Embryonic facial prominence (tissue), 1 donor: ENCODE data around the gene CNN3.
"Not testable (repeated sequence)": the region's sequence is repeated elsewhere in the genome, so short reads cannot be mapped to it uniquely, and the experiment has no call there.

Source experiments
- DNase-seq: peaks from one replicate; pipeline ENCODE4 v3.0.0-alpha.2; 2016; ENCODE audit errors: extremely low spot score

CNN3 gene

GRCh38 chr1:94949681-94950661, 23.1 kb upstream of the CNN3 start:
- DNase-seq: no peak

DNA sequence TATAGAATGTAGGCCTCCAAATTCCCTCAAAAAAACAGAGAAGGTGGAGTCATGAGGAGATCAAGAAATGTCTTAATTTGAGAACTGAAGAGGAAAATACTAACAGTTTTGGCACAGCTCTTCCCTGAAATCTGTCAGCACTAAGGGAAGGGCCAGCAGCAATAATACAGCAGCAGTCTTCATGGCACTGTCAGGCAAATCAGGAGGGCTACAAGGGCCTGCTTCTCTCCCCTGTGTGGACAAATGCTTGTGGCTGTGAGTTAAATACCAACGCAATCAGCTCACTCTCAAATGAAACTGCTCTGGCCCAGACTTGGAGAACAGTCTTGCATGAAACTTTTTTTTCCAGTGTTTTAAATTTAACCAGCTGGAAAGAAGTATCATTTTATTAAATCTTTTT, 20.5 kb upstream of the CNN3 start:
- no peak for DNase-seq

- no peak for DNase-seq
These were observed 20.0 kb upstream of the CNN3 start for GRCh38 chr1:94946886-94947285.

GRCh38 chr1:94942171-94943128, 15.5 kb upstream of the CNN3 start:
- no peak for DNase-seq

DNA sequence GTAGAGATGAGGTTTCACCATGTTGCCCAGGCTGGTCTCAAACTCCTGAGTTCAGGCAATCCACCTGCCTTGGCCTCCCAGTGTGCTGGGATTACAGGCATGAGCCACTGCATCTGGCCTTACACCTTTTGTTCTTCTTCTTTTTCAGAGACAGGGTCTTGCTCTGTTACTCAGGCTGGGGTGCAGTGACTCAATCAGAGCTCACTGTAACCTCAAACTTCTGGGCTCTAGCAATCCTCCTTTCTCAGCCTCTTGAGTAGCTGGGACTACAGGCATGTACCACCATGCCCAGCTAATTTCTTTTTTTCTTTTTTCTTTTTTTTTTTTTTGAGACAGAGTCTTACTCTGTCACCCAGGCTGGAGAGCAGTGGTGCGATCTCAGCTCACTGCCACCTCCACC, 14.6 kb upstream of the CNN3 start:
- DNase-seq: not testable (repeated sequence)

GRCh38 chr1:94940738-94941137, 13.8 kb upstream of the CNN3 start:
- no peak for DNase-seq

- no peak for DNase-seq
These were observed 10.9 kb upstream of the CNN3 start for GRCh38 chr1:94937820-94938219.

DNA sequence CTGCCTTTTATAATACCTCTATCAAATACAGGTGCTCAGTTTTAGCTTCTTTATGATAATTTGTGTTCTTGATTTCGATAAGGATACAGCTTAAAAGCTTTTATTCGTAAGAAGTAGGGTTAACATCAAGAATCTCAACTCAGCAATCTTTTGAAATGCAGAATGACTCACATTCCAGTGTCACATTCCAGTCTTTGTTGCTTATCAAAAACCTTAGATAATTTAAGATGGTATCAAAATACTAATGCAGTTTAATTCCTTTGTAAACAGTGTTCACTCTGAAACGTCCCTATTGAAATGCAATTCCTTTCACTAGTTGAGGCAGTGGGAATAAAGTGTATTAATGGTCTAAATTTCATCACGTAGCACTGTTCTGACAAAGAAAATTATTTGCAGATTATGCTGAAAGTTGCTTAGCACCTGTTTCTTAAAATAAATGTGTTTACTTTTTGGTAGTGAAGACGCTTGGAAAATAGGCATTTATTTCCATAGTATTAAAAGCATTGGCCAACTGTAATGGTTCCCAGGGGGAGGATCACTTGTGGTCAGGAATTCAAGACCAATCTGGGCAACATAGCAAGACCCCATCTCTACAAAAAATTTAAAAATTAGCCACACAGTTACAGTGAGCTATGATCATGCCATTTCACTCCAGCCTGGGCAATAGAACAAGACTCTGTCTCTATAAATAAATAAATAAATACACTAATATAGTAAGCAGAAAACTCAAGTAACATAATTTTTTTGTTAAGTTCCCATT, 10.1 kb upstream of the CNN3 start:
- no peak for DNase-seq

DNA sequence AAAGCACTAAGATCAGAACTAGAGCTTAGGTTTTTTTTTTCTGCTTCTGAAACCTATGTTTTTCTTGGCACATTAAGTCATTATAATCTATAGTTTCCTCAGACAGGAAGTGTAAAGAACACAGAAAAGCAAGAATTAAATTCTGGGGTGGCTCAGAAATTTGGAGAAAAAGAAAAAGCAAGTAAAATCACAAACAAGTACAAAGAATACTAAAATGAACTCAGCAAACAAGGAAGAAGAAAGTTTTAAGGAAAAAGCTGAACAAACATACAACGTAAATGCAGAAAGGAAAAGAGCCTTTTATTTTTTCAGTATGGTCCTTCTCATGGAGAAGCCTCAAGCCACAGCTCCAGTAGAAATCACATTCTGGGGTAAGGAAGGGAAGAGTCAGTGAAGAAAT, 8.6 kb upstream of the CNN3 start:
- no peak for DNase-seq

DNA sequence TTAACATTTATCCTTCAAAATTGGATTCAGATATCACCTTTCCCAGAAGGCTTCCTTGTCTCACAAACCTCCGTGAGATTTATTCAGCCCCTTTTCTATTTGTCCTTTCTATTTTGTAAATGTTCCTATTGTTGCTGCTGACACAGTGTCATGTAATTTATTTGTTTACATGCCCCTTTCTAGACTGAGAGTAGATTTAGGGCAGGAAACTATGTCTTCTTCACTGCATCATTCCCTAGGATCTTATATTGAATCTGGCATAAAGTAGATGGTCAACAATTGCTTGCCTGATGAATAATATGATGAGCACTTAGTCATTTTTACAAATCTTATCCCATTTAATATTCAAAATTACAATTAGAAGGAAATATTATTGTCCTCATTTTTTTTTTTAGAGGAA, 8.1 kb upstream of the CNN3 start:
- no peak for DNase-seq

GRCh38 chr1:94934551-94934950, 7.6 kb upstream of the CNN3 start:
- no peak for DNase-seq

- DNase-seq: no peak
These were observed 4.4 kb upstream of the CNN3 start for GRCh38 chr1:94931254-94931841.

DNA sequence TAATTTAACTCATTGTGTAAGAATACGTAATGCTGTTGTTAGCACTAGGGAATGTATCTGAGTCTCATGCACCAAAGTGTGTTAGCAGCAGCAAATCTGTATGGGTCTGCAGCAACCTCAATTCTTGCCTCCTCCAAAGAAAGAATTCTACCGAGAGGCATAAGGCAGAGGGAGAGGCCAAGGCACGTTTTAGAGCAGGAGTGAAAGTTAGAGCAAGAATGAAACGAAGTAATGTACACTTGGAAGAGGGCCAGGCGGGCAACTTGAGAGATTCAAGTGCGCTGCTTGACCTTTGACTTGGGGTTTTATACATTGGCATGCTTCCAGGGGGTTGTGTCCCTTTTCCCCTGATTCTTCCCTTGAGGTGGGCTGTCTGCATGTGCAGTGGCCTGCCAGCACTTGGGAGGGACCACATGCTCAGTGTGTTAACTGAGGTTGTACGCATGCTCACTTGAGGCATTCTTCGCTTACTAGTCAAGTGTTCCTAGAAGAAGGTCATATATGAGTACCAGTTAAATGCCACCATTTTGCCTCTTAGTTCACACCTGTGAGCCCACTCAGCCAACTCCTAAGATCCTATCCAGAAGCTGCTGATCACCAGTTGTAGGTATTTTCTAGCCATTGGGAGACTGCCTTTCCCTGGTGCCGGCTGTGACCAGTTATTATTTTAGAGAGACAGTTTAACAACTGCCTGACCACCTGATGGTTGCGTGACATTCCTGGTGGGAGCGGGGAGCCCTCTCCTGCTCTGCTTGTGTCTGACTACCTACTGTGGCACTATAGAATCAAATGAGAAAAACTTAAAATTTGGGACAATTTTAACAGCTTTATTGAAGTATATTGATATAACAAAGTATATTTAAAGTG, 2.7 kb upstream of the CNN3 start:
- no peak for DNase-seq

GRCh38 chr1:94928293-94928939, 1.5 kb upstream of the CNN3 start:
- DNase-seq: no peak

DNA sequence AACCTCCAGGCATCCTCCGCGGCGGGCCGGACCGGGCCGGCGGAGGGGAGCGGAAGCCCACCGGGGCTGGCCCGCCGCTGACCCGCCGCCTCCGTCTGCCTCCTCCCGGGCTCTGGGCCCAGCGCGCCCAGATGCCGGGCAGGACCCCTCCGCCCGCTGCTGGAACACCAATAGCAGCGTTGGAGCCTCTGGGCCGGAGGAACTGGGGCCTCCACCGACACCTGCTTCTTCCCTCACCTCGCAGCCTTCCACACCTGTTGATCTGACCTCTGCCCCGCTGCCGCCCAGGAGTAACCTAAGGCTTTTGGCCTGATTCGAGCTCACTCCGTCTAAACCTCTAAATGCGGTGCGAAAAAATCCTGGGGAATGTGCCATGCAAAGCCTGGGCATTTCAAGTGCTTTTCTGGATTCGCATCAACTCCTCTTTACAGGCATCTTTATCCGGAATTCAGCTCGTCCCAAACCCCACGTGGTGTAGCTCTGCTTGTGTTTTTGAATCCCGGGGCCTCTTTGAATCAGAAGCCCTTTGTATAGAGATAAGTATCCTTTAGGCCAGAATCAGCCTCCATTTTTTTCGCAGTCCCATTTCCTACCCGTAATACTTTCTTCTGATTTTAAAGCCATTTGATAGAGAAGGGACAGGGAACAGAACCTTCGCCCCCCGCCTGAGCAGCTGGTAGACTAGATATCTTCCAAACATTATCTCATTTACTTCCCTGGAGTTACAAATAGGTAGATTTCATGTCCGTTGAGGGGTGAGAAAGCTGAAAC, 680 bp upstream of the CNN3 start:
- DNase-seq: no peak

GRCh38 chr1:94926126-94926914, 590 bp downstream of the CNN3 start:
- DNase-seq: no peak

- DNase-seq: peak; percentile 89
These were observed 1.3 kb downstream of the CNN3 start for GRCh38 chr1:94925561-94926125.

- DNase-seq: no peak
These were observed 1.9 kb downstream of the CNN3 start for GRCh38 chr1:94925004-94925403.
